Measurements from ENCODE around the gene PRICKLE1. TPM values are rescaled to one million over a fixed set of nuclear protein-coding genes. Genes with fewer than 3 reads are reported as not detected.

Gene PRICKLE1
- total and polyA plus RNA-seq, 2 donors (not counting 1 experiment from before 2014, with no cell fraction given), result 6.3 to 21.6 TPM

GRCh38 chr12:42510823-42511222 lies 78.7 kb downstream of the PRICKLE1 start:
- Mint-ChIP-seq H3K27ac (no peak overlapping the region), H3K4me3 (no peak overlapping the region)
- POLR2A ChIA-PET, result no interaction called here

GRCh38 chr12:42508913-42509460 lies 80.6 kb downstream of the PRICKLE1 start:
- TF ChIP-seq EZH2 (IDR thresholded peaks at IDR 0.05; ENCODE audit: borderline replicate concordance, insufficient read depth, low read depth, low read length, poor library complexity, severe bottlenecking) (no peak), CTCF (IDR thresholded peaks at IDR 0.05) (no peak)
- 88% methylated on average over 3 of the region's 5 CpGs for WGBS (ENCODE audit: insufficient coverage)
- Mint-ChIP-seq H3K4me1 (no peaks in the 10 kb centered on the region), H3K9me3 (ENCODE audit: insufficient read depth) (no peaks in the 10 kb centered on the region), H3K27me3 (peaks cover 4% of the 10 kb centered on the region), H3K4me3 (no peak overlapping the region), H3K27ac (no peak overlapping the region)
- no peak for ATAC-seq (ENCODE audit: low read depth)
- Histone ChIP-seq H3K4me1 (ENCODE audit: control insufficient read depth in 2 of 2, insufficient read depth in 2 of 2, low read length in 2 of 2) (no peaks in the 10 kb centered on the region), H3K9ac (ENCODE audit: low read length) (no peak overlapping the region), H3K27ac (ENCODE audit: low read length in 2 of 2) (no peak overlapping the region), H2AFZ (ENCODE audit: insufficient read depth, low read depth, low read length, poor library complexity, severe bottlenecking) (no peak overlapping the region), H3K36me3 (replicated peaks in 1 of 2; ENCODE audit: control extremely low read depth in 1 of 2, control insufficient read depth in 1 of 2, extremely low read depth in 1 of 2, insufficient read depth in 2 of 2, low read length in 1 of 2) (no peaks in the 10 kb centered on the region), H3K4me2 (replicated peaks; ENCODE audit: low read depth, low read length, poor library complexity, severe bottlenecking) (no peak overlapping the region), H3K27me3 (replicated peaks in 1 of 4; ENCODE audit: control extremely low read depth in 1 of 4, control insufficient read depth in 3 of 4, insufficient read depth in 4 of 4, low read length in 3 of 4) (peaks cover 0 to 2% (median 0%) of the 10 kb centered on the region in 4 experiments), H3K4me3 (ENCODE audit: control extremely low read depth in 1 of 5, extremely low read depth in 1 of 5, insufficient read depth in 1 of 5, low read depth in 2 of 5, low read length in 4 of 5) (no peak overlapping the region), H3K79me2 (ENCODE audit: control insufficient read depth, insufficient read depth, low read length) (no peaks in the 10 kb centered on the region), H4K20me1 (ENCODE audit: control insufficient read depth, insufficient read depth, low read length, poor library complexity, severe bottlenecking) (no peaks in the 10 kb centered on the region), H3K9me3 (ENCODE audit: control extremely low read depth in 1 of 3, control insufficient read depth in 2 of 3, insufficient read depth in 1 of 3, low read length in 2 of 3) (peaks cover 0 to 3% (median 0%) of the 10 kb centered on the region in 3 donors)
- DNase-seq, result no peak
- ChIA-PET POLR2A (no interaction called here), CTCF (no interaction called here)
- intact Hi-C loops (cut with micrococcal nuclease), result no loop called here

More at GRCh38 chr12:42510823-42511222, 78.7 kb downstream of the PRICKLE1 start:
- no peaks in the 10 kb centered on the region for H4K20me1 ChIP-seq (ENCODE audit: control insufficient read depth, insufficient read depth, low read length, poor library complexity, severe bottlenecking)
- Mint-ChIP-seq H3K4me1 (no peaks in the 10 kb centered on the region), H3K9me3 (ENCODE audit: insufficient read depth) (no peaks in the 10 kb centered on the region), H3K27me3 (peaks cover 4% of the 10 kb centered on the region)
- DNase-seq, result no peak
- CTCF ChIA-PET, result no interaction called here
- TF ChIP-seq EZH2 (IDR thresholded peaks at IDR 0.05; ENCODE audit: borderline replicate concordance, insufficient read depth, low read depth, low read length, poor library complexity, severe bottlenecking) (no peak), CTCF (IDR thresholded peaks at IDR 0.05) (no peak)
- H3K4me1 ChIP-seq (ENCODE audit: control insufficient read depth in 2 of 2, insufficient read depth in 2 of 2, low read length in 2 of 2), result no peaks in the 10 kb centered on the region
- peaks cover 0 to 3% (median 0%) of the 10 kb centered on the region in 3 donors for H3K9me3 ChIP-seq (ENCODE audit: control extremely low read depth in 1 of 3, control insufficient read depth in 2 of 3, insufficient read depth in 1 of 3, low read length in 2 of 3)
- H3K4me2 ChIP-seq (replicated peaks; ENCODE audit: low read depth, low read length, poor library complexity, severe bottlenecking), result no peak overlapping the region
- H2AFZ ChIP-seq (ENCODE audit: insufficient read depth, low read depth, low read length, poor library complexity, severe bottlenecking), result no peak overlapping the region
- no peak overlapping the region for H3K27ac ChIP-seq (ENCODE audit: low read length in 2 of 2)
- H3K36me3 ChIP-seq (replicated peaks in 1 of 2; ENCODE audit: control extremely low read depth in 1 of 2, control insufficient read depth in 1 of 2, extremely low read depth in 1 of 2, insufficient read depth in 2 of 2, low read length in 1 of 2), result no peaks in the 10 kb centered on the region
- peaks cover 0 to 2% (median 0%) of the 10 kb centered on the region in 4 experiments for H3K27me3 ChIP-seq (replicated peaks in 1 of 4; ENCODE audit: control extremely low read depth in 1 of 4, control insufficient read depth in 3 of 4, insufficient read depth in 4 of 4, low read length in 3 of 4)
- no peaks in the 10 kb centered on the region for H3K79me2 ChIP-seq (ENCODE audit: control insufficient read depth, insufficient read depth, low read length)
- ATAC-seq (ENCODE audit: low read depth), result no peak
- no peak overlapping the region for H3K9ac ChIP-seq (ENCODE audit: low read length)
- no peak overlapping the region for H3K4me3 ChIP-seq (ENCODE audit: control extremely low read depth in 1 of 5, extremely low read depth in 1 of 5, insufficient read depth in 1 of 5, low read depth in 2 of 5, low read length in 4 of 5)
- intact Hi-C loops (cut with micrococcal nuclease), result no loop called here
